GM12891 (cell line): Measurements from ENCODE around the gene SLC6A9.

Experiments used
- DNase-seq: peaks from one replicate; pipeline ENCODE4 v3.0.0; 2011; ENCODE audit warnings: low spot score; ENCODE audit not compliant: insufficient read length
- FAIRE-seq: peaks from 2 replicates; lab custom pipeline; 2011; peaks lifted over from hg19 to GRCh38; lab: Jason Lieb, UNC
- PAX5 ChIP-seq: IDR thresholded peaks from 2 replicates; pipeline ENCODE4 v1.6.1; 2011; ENCODE audit warnings: low read length, moderate library complexity, mild to moderate bottlenecking; ENCODE audit not compliant: insufficient read depth, severe bottlenecking
- POLR2A ChIP-seq: IDR thresholded peaks from 2 replicates; pipeline ENCODE4 v1.6.1; 2011; ENCODE audit warnings: low read depth, low read length, control low read depth
- POLR2AphosphoS5 ChIP-seq: IDR thresholded peaks from 2 replicates; pipeline ENCODE4 v1.6.1; 2011; ENCODE audit warnings: low read depth, low read length, control low read depth
- POU2F2 ChIP-seq: IDR thresholded peaks from 2 replicates; pipeline ENCODE4 v1.6.1; 2011; ENCODE audit warnings: low read depth, mild to moderate bottlenecking, control low read depth, low read length, moderate library complexity
- SPI1 ChIP-seq: IDR thresholded peaks from 2 replicates; pipeline ENCODE4 v1.6.1; 2011; ENCODE audit warnings: low read depth, low read length, control low read depth
- TAF1 ChIP-seq: IDR thresholded peaks from 2 replicates; pipeline ENCODE4 v1.6.1; 2011; ENCODE audit warnings: low read depth, low read length, control low read depth

Gene SLC6A9

GRCh38 chr1:43980255-43981134 is 50.8 kb downstream of the SLC6A9 start:
- no peak for TF ChIP-seq SPI1
- no peak for TF ChIP-seq TAF1
- TF ChIP-seq POU2F2: no peak
- no peak for DNase-seq
- peak; percentile 81 for FAIRE-seq

GRCh38 chr1:43979528-43980254 is 51.6 kb downstream of the SLC6A9 start:
- DNase-seq (no peak), FAIRE-seq (peak; percentile 73)
- TF ChIP-seq TAF1: no peak
- no peak for TF ChIP-seq POLR2AphosphoS5
- no peak for TF ChIP-seq SPI1
- no peak for TF ChIP-seq PAX5
- no peak for TF ChIP-seq POLR2A
- no peak for TF ChIP-seq POU2F2

- FAIRE-seq (no peak), DNase-seq (no peak)
- TF ChIP-seq POU2F2 (no peak), POLR2AphosphoS5 (no peak), POLR2A (no peak), SPI1 (no peak), TAF1 (no peak), PAX5 (no peak)
These were observed 52.1 kb downstream of the SLC6A9 start for GRCh38 chr1:43979261-43979527.

GRCh38 chr1:43978551-43979260 is 52.6 kb downstream of the SLC6A9 start, which contains the start of gene B4GALT2:
B4GALT2 (plus strand) TSS chr1:43979210; CDS start chr1:43981161, 1,951 bp downstream.
- FAIRE-seq (peak; percentile 74), DNase-seq (peak; percentile 83)
- no peak for TF ChIP-seq PAX5
- TF ChIP-seq SPI1: no peak
- TF ChIP-seq POLR2AphosphoS5: no peak
- no peak for TF ChIP-seq TAF1
- TF ChIP-seq POU2F2: no peak
- no peak for TF ChIP-seq POLR2A

DNA sequence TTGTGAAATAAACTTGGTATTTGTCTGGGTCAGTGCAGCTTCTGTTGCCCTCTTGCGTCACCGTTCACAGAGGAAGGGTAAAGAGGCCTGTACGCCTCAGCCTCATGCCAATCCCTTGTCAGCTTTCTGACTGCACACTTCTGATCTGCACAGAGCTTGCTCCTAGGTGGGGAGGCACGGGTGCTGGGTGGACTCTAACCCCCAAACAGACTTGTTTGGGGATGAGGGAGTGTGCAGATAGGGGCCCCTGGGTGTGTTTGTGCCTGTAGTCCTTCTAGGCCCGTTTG is 53.1 kb downstream of the SLC6A9 start:
- DNase-seq (no peak), FAIRE-seq (no peak)

GRCh38 chr1:43977376-43978263 is 53.6 kb downstream of the SLC6A9 start:
- peak; percentile 80 for FAIRE-seq
- no peak for DNase-seq
- TF ChIP-seq POLR2A (no peak), TAF1 (no peak), POU2F2 (no peak), POLR2AphosphoS5 (no peak; the same call in 1 of the 2 replicates), PAX5 (no peak), SPI1 (no peak)

More for the DNA sequence above, 53.1 kb downstream of the SLC6A9 start:
- TF ChIP-seq SPI1: no peak
- no peak for TF ChIP-seq TAF1
- TF ChIP-seq POU2F2: no peak
- no peak for TF ChIP-seq PAX5
- TF ChIP-seq POLR2AphosphoS5: no peak
- TF ChIP-seq POLR2A: no peak

- TF ChIP-seq POLR2AphosphoS5 (no peak), PAX5 (no peak), POLR2A (no peak), SPI1 (no peak), POU2F2 (no peak), TAF1 (no peak)
- FAIRE-seq: no peak
- DNase-seq: no peak
These were observed 54.4 kb downstream of the SLC6A9 start for GRCh38 chr1:43976890-43977289.

- no peak for DNase-seq
- TF ChIP-seq POLR2A (no peak), POU2F2 (no peak), PAX5 (no peak), POLR2AphosphoS5 (no peak), SPI1 (no peak), TAF1 (no peak)
- no peak for FAIRE-seq
These were observed 55.2 kb downstream of the SLC6A9 start for GRCh38 chr1:43976045-43976444.
